Measurements from ENCODE around the gene ZNF385B.
A peak's percentile ranks its signal among the peaks of the same experiment; 100 is the strongest.

The ZNF385B gene

DNA sequence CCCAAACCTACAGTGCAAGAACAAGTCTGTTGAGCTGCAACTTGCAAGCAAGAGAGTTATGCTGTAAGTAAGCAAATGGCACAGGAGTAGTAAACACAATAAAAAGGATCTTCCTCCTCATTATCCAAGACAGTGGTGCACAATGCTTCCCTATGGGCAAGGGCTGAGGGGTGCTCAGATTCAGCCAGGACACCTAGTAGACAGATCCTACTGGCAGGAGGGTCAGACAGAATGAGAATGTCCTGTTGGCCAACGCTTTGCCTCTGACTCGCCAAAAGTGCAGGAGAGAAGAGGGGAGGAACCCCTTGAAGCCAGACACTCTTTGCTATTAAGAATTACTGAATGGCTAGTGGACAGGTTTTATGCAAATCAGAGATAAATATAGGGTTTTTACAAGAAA, 316.4 kb downstream of the ZNF385B start:
- no peak for DNase-seq (ENCODE audit: low read depth)
- TF ChIP-seq, protein P1, sequence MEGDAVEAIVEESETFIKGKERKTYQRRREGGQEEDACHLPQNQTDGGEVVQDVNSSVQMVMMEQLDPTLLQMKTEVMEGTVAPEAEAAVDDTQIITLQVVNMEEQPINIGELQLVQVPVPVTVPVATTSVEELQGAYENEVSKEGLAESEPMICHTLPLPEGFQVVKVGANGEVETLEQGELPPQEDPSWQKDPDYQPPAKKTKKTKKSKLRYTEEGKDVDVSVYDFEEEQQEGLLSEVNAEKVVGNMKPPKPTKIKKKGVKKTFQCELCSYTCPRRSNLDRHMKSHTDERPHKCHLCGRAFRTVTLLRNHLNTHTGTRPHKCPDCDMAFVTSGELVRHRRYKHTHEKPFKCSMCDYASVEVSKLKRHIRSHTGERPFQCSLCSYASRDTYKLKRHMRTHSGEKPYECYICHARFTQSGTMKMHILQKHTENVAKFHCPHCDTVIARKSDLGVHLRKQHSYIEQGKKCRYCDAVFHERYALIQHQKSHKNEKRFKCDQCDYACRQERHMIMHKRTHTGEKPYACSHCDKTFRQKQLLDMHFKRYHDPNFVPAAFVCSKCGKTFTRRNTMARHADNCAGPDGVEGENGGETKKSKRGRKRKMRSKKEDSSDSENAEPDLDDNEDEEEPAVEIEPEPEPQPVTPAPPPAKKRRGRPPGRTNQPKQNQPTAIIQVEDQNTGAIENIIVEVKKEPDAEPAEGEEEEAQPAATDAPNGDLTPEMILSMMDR (IDR thresholded peaks at IDR 0.05; ENCODE audit: low read depth, low read length, missing control alignments), result no peak
- in situ Hi-C loops (cut with HindIII; ENCODE audit: low sequenced_read_pairs), result no loop called here
- H3K4me3 ChIP-seq (ENCODE audit: low read depth, low read length), result no peak overlapping the region

DNA sequence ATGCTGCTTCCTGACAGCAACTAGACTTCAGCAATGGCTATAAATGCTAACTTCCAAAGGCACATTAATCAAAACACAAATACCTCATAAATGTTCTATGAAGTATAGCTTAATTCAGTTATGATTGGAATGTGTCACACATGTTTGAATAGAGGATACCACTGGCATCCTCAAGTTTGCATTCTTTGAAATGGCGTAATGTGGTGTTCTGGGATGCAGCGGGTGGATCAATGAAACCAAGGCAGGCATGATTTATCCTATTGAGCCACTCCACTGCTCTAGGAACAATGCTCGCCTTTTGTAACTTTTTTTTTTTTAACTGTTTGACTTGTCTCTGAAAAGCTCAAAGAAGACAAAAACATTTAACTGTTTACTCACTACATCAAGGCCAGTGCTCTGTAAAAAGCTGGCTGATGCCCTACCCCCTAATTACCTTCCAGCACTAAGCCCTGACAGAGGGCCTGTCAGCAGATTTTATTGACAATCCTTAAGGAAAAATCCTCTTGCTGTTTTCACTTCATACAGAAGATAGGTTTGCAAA, 318.0 kb downstream of the ZNF385B start:
- peak; percentile 11 for DNase-seq (ENCODE audit: low read depth)
- TF ChIP-seq, protein P1 (IDR thresholded peaks at IDR 0.05; ENCODE audit: low read depth, low read length, missing control alignments), result no peak
- in situ Hi-C loops (cut with HindIII; ENCODE audit: low sequenced_read_pairs), result no loop called here
- no peak overlapping the region for H3K4me3 ChIP-seq (ENCODE audit: low read depth, low read length)

DNA sequence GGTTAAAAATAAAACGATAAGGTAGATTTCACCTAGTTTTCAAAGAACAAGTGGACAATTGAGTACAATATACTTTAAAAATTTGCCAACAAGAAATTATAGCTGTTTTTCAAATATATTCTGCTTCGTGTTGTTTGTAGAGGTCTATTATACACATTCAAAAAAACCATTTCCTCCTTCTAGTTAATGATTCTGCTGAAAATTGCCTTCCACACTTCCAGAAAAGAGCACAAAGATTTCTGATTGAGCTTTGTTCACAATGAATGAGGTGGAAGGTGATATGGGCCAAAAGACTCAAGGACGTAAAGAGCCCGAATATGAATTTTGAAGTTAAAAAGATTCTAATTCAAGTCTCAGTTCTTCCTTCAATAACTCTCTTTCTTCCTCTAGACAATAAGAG, 319.8 kb downstream of the ZNF385B start:
- TF ChIP-seq, protein P1 (IDR thresholded peaks at IDR 0.05; ENCODE audit: low read depth, low read length, missing control alignments), result no peak
- in situ Hi-C loops (cut with HindIII; ENCODE audit: low sequenced_read_pairs), result no loop called here
- H3K4me3 ChIP-seq (ENCODE audit: low read depth, low read length), result no peak overlapping the region
- DNase-seq (ENCODE audit: low read depth), result no peak

DNA sequence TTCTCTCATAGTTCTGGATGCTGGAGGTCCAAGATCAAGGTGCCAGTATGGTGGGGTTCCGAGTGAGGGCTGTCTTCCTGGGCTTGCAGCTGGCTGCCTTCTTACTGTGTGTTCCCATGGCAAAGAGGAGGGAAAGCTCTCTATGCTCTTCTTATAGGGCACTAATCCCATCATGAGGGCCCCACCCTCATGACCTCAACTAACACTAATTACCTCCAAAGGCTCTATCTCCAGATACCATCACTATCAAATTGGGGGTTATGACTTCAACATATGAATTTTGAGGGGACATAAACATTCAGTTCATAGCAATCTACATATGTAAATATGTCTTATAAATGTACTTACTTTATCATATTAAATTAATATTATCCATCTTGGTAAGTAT, 322.3 kb downstream of the ZNF385B start:
- in situ Hi-C loops (cut with HindIII; ENCODE audit: low sequenced_read_pairs), result no loop called here
- DNase-seq (ENCODE audit: low read depth), result no peak
- TF ChIP-seq, protein P1 (IDR thresholded peaks at IDR 0.05; ENCODE audit: low read depth, low read length, missing control alignments), result no peak
- H3K4me3 ChIP-seq (ENCODE audit: low read depth, low read length), result no peak overlapping the region

DNA sequence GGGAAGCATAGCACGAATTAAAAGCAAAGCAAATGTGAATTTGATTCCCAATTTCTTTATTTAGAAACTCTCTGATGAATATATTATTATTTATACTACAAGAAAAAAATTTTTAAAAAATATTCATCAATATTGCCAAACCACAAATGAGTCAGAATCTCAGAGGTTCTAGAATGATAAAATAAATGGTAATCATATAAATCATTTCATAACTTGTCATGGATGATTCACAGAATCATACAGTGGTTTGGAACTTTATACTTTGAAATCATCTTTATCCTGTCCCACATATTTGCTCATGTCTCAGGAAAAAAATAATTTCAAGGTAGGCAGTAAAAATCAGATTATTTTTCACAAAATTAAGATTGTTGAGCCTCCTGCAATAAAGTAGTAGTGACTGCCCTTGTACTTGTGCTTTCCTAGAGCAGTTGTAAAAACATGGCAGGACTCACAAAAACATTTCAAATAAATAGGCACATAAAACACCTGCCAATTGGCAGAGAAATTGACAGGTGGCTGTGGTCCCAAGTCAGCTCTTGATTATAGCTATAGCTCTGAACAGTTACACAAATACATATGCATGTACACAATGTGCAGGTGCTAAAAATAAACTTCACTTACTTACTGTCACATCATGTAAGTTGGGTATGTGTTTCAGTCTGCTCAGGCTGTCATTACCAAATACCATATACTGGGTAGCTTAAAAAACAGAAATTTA, 322.8 kb downstream of the ZNF385B start:
- in situ Hi-C loops (cut with HindIII; ENCODE audit: low sequenced_read_pairs), result no loop called here
- H3K4me3 ChIP-seq (ENCODE audit: low read depth, low read length), result no peak overlapping the region
- TF ChIP-seq, protein P1 (IDR thresholded peaks at IDR 0.05; ENCODE audit: low read depth, low read length, missing control alignments), result no peak
- no peak for DNase-seq (ENCODE audit: low read depth)

DNA sequence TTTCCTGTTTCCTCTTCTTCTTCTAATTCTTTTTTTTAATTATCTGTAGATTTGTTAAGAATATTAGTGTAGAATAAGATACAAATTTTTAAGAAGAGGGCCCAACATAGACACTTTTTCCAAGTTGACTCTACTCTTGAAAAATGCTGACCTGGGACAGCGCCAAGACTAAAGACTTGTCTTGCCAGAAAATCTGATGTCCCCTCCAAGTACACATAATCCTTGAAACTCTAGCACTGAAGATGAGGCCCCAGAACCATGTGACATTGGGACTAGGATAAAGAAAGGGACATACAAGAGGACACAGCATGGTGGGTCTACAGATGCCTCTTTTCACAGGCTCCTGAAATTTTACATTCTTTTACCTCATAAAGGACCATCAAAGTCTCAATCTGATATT, 325.2 kb downstream of the ZNF385B start:
- in situ Hi-C loops (cut with HindIII; ENCODE audit: low sequenced_read_pairs), result no loop called here
- TF ChIP-seq, protein P1 (IDR thresholded peaks at IDR 0.05; ENCODE audit: low read depth, low read length, missing control alignments), result no peak
- no peak overlapping the region for H3K4me3 ChIP-seq (ENCODE audit: low read depth, low read length)
- no peak for DNase-seq (ENCODE audit: low read depth)

Measured in astrocyte of the cerebellum (primary cell).